HEK293T (cell line): ENCODE results near the gene TRIM2.

Experiments used
- CTCF ChIA-PET: fragments of 350-600 bp; formaldehyde crosslinking; extraction: SDS; loops from one replicate; lab custom pipeline; 2021; ENCODE audit warnings: antibody characterized with exemption, inconsistent platforms; lab: Yijun Ruan, JAX
- POLR2A ChIA-PET: fragments of 350-600 bp; formaldehyde crosslinking; extraction: SDS; loops from one replicate; lab custom pipeline; 2020; ENCODE audit warnings: antibody characterized with exemption, inconsistent platforms; lab: Yijun Ruan, JAX
- DNase-seq: peaks from one replicate; pipeline ENCODE4 v3.0.0; 2012; ENCODE audit warnings: mixed read lengths; ENCODE audit errors: extremely low spot score
- ARNT ChIP-seq: fragments of 450-650 bp; IDR thresholded peaks from 2 replicates; pipeline ENCODE4 v1.6.1; 2017; ENCODE audit warnings: mild to moderate bottlenecking
- BHLHE40 ChIP-seq: fragments of 450-650 bp; IDR thresholded peaks from 2 replicates; pipeline ENCODE4 v1.6.1; 2016; ENCODE audit warnings: mild to moderate bottlenecking, moderate library complexity, borderline replicate concordance
- CTBP1 ChIP-seq: fragments of 450-650 bp; IDR thresholded peaks from 2 replicates; pipeline ENCODE4 v1.6.1; 2016; ENCODE audit warnings: borderline replicate concordance
- ELF4 ChIP-seq: fragments of 450-650 bp; IDR thresholded peaks from 2 replicates; pipeline ENCODE4 v1.6.1; 2017; ENCODE audit warnings: antibody characterized with exemption
- FOXA1 ChIP-seq: fragments of 450-650 bp; IDR thresholded peaks from 2 replicates; pipeline ENCODE4 v1.6.1; 2016; ENCODE audit warnings: mild to moderate bottlenecking
- FOXK2 ChIP-seq: fragments of 450-650 bp; IDR thresholded peaks from 2 replicates; pipeline ENCODE4 v1.6.1; 2016; ENCODE audit warnings: mild to moderate bottlenecking
- FOXM1 ChIP-seq: fragments of 450-650 bp; IDR thresholded peaks from 2 replicates; pipeline ENCODE4 v1.6.1; 2017; ENCODE audit warnings: mild to moderate bottlenecking, borderline replicate concordance
- HDGF ChIP-seq: fragments of 450-650 bp; IDR thresholded peaks from 2 replicates; pipeline ENCODE4 v1.6.1; 2017; ENCODE audit warnings: antibody characterized with exemption, borderline replicate concordance
- L3MBTL2 ChIP-seq: fragments of 450-650 bp; conservative IDR thresholded peaks from 2 replicates; pipeline ENCODE4 v1.6.1; 2016; ENCODE audit warnings: mild to moderate bottlenecking
- LEF1 ChIP-seq: fragments of 450-650 bp; IDR thresholded peaks from 2 replicates; pipeline ENCODE4 v1.6.1; 2017; ENCODE audit warnings: mild to moderate bottlenecking, borderline replicate concordance
- NFRKB ChIP-seq: fragments of 450-650 bp; IDR thresholded peaks from 2 replicates; pipeline ENCODE4 v1.6.1; 2016; ENCODE audit warnings: mild to moderate bottlenecking, moderate library complexity
- PKNOX1 ChIP-seq: fragments of 450-650 bp; IDR thresholded peaks from 2 replicates; pipeline ENCODE4 v1.6.1; 2016
- SP1 ChIP-seq: fragments of 450-650 bp; IDR thresholded peaks from 2 replicates; pipeline ENCODE4 v1.6.1; 2017
- SUZ12 ChIP-seq: fragments of 450-650 bp; IDR thresholded peaks from 2 replicates; pipeline ENCODE4 v1.6.1; 2016; ENCODE audit warnings: mild to moderate bottlenecking
- TARDBP ChIP-seq: fragments of 450-650 bp; IDR thresholded peaks from 2 replicates; pipeline ENCODE4 v1.6.1; 2016
- ZNF384 ChIP-seq: fragments of 450-650 bp; IDR thresholded peaks from 2 replicates; pipeline ENCODE4 v1.6.1; 2016

The TRIM2 gene

DNA sequence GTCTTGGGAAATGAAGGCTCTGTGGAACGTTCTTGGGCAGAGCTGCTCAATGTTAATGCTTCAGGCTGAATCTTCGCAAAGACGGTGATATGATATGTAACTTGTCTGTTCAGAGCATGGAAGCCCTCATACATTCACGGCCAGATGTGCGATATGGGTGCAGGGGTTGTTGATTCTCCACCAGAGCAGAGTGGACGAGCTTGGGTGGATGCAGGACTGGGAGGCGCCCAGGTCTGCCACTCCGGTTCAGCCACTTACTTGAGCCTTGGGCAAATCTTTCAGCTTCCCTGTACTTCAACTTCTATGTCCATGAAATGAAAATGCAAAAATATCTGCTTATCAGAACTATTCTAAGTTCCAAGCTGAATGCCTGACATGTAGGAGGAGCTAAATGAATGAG lies 92.9 kb downstream of the TRIM2 start:
- ChIA-PET POLR2A (no interaction called here), CTCF (no interaction called here)
- no peak for DNase-seq
- no peak for TF ChIP-seq PKNOX1
- no peak for TF ChIP-seq SUZ12
- no peak for TF ChIP-seq TARDBP
- no peak for TF ChIP-seq FOXM1
- no peak for TF ChIP-seq LEF1
- no peak for TF ChIP-seq L3MBTL2
- no peak for TF ChIP-seq ELF4
- no peak for TF ChIP-seq HDGF
- no peak for TF ChIP-seq CTBP1
- no peak for TF ChIP-seq ARNT
- no peak for TF ChIP-seq SP1
- TF ChIP-seq ZNF384, result no peak
- TF ChIP-seq BHLHE40, result no peak
- no peak for TF ChIP-seq NFRKB
- TF ChIP-seq FOXK2, result no peak
- TF ChIP-seq FOXA1, result no peak

GRCh38 chr4:153310793-153311192 lies 106.5 kb downstream of the TRIM2 start:
- ChIA-PET CTCF (interaction anchor here (1.4 kb wide), 1 partner anchor 168 kb away, joined by 3 read pairs; no protein-coding TSS in a partner anchor), POLR2A (no interaction called here)
- DNase-seq, result no peak
- TF ChIP-seq BHLHE40, result no peak
- no peak for TF ChIP-seq ELF4
- TF ChIP-seq NFRKB, result no peak
- no peak for TF ChIP-seq SUZ12
- no peak for TF ChIP-seq FOXM1

GRCh38 chr4:153314915-153315314 lies 110.7 kb downstream of the TRIM2 start:
- DNase-seq, result no peak
- ChIA-PET POLR2A (interaction anchor here (0.6 kb wide), 1 partner anchor 86 kb away, joined by 3 read pairs; no protein-coding TSS in a partner anchor), CTCF (interaction anchor here (0.6 kb wide), 1 partner anchor 35 kb away, joined by 3 read pairs; no protein-coding TSS in a partner anchor)
- no peak for TF ChIP-seq ARNT
- TF ChIP-seq L3MBTL2, result no peak
- TF ChIP-seq NFRKB, result no peak
- no peak for TF ChIP-seq SUZ12
- no peak for TF ChIP-seq TARDBP
- no peak for TF ChIP-seq BHLHE40
- no peak for TF ChIP-seq HDGF
- no peak for TF ChIP-seq ELF4
- no peak for TF ChIP-seq CTBP1
- TF ChIP-seq LEF1, result no peak
- TF ChIP-seq SP1, result no peak
- no peak for TF ChIP-seq FOXK2
- no peak for TF ChIP-seq FOXA1
- TF ChIP-seq ZNF384, result no peak
- TF ChIP-seq FOXM1, result no peak
- no peak for TF ChIP-seq PKNOX1

GRCh38 chr4:153318696-153319320 lies 114.6 kb downstream of the TRIM2 start:
- TF ChIP-seq SUZ12 (no peak), HDGF (no peak), NFRKB (no peak), ELF4 (no peak)
- ChIA-PET POLR2A (no interaction called here), CTCF (interaction anchor here (0.7 to 1.4 kb wide), 7 partner anchors 86 to 176 kb away, joined by 3 to 10 read pairs (median 3); no protein-coding TSS in a partner anchor)
- DNase-seq, result peak; percentile 55

- CTCF ChIA-PET, result interaction anchor here (0.6 to 1.7 kb wide), 2 partner anchors 180 to 211 kb away, joined by 3 to 9 read pairs; no protein-coding TSS in a partner anchor
- no peak for DNase-seq
Observed at GRCh38 chr4:153322791-153323190, 118.5 kb downstream of the TRIM2 start.

More at GRCh38 chr4:153322791-153323190, 118.5 kb downstream of the TRIM2 start:
- TF ChIP-seq PKNOX1 (no peak), FOXA1 (no peak), NFRKB (no peak), ZNF384 (no peak), ELF4 (no peak), L3MBTL2 (no peak), BHLHE40 (no peak), FOXK2 (no peak), LEF1 (no peak), TARDBP (no peak), SUZ12 (no peak), FOXM1 (no peak), ARNT (no peak), SP1 (no peak), HDGF (no peak), CTBP1 (no peak)
- POLR2A ChIA-PET, result no interaction called here
